Stomach (tissue), 4 donors: ENCODE measurements around the gene HEPHL1.
"Not testable (repeated sequence)": the region's sequence is repeated elsewhere in the genome, so short reads cannot be mapped to it uniquely, and the experiment has no call there.

Source experiments
- EP300 ChIP-seq: sonication (generic); formaldehyde crosslinking; IDR thresholded peaks from one replicate; pipeline ENCODE4 v1.6.1; 2017; ENCODE audit warnings: antibody characterized with exemption
- POLR2A ChIP-seq, 4 donors: fragments of 450-650 bp; IDR thresholded peaks; one replicate each; pipeline ENCODE4 v1.6.1; 2016; ENCODE audit warnings: antibody characterized with exemption in 4 of 4, control low read depth in 2 of 4, mild to moderate bottlenecking in 1 of 4, moderate library complexity in 1 of 4
- TF ChIP-seq, protein P1 (sequence below), 7 experiments: fragments of 450-650 bp in 4 of 7; fragments of 200-600 bp in 3 of 7; sonication (generic) in 3 of 7; IDR thresholded peaks; one replicate each; pipeline ENCODE4 v1.5.1; 2016 to 2019; ENCODE audit warnings: antibody characterized with exemption in 7 of 7, control low read depth in 2 of 7, mild to moderate bottlenecking in 1 of 7

DNA sequence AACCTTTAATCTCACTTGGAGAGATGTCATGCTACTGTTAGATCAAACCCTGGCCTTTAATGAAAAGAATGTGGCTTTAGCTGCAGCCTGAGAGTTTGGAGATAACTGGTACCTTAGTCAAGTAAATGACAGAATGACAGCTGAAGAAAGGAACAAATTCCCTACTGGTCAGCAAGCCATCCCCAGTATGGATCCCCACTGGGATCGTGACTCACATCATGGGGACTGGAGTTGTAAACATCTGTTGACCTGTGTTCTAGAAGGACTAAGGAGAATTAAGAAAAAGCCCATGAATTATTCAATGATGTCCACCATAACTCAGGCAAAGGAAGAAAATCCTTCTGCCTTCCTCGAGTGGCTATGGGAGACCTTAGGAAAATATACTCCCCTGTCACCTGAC is 99.4 kb downstream of the HEPHL1 start:
- TF ChIP-seq, protein P1, sequence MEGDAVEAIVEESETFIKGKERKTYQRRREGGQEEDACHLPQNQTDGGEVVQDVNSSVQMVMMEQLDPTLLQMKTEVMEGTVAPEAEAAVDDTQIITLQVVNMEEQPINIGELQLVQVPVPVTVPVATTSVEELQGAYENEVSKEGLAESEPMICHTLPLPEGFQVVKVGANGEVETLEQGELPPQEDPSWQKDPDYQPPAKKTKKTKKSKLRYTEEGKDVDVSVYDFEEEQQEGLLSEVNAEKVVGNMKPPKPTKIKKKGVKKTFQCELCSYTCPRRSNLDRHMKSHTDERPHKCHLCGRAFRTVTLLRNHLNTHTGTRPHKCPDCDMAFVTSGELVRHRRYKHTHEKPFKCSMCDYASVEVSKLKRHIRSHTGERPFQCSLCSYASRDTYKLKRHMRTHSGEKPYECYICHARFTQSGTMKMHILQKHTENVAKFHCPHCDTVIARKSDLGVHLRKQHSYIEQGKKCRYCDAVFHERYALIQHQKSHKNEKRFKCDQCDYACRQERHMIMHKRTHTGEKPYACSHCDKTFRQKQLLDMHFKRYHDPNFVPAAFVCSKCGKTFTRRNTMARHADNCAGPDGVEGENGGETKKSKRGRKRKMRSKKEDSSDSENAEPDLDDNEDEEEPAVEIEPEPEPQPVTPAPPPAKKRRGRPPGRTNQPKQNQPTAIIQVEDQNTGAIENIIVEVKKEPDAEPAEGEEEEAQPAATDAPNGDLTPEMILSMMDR (IDR thresholded peaks at IDR 0.05): not testable (repeated sequence)
- not testable (repeated sequence) for TF ChIP-seq POLR2A (IDR thresholded peaks at IDR 0.05); EP300
